ENCODE data around the gene PRR35. TPM values are rescaled to one million over a fixed set of nuclear protein-coding genes. Genes with fewer than 3 reads are reported as not detected.

The PRR35 gene
- total and polyA plus RNA-seq, 4 donors = not detected

DNA sequence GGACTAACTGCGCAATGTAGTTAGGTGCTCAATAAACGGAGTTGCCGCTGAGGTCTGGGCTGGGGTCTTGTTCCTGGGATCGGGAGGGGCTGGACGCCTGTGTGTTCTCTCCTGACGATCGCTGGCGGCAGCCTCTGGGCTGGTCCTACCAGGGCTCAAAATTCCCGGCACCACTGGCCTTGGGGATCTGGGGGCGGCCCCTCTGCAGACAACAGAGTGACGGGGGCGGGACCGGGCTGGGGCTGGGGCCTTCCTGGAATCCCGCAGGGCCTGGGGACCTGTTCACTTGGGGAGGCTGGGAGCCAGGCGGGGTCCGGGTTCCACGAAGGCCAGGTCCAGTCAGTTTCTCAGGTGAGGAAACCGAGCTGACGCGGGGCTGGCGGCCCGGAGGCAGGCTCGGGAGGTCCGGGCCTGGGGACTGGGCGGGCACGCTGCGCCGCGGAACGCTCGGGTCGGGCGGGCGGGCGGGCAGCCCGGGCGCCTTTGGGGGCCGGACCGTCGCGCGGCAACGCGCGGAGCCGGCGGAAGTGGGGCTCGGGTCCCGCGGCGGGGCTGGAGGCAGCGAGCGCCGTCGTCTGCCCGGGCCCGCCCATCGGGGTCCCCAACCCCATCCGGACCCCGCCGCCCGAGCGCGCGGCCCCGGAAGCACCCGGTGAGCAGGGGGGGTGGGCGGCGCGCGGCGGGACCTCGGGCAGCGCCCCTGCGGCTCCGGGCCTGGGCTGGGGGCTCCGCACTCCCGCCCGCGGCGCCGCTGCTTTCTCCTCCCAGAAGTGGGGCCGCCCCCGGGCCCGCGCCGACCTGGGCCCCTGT lies 9.5 kb downstream of the PRR35 start, which contains the start of gene PIGQ:
PIGQ (plus strand) TSS at position 524 of the 810 bp plus-strand sequence. CDS start 4,107 bp downstream, outside the sequence.
- Histone ChIP-seq H3K9me3 (ENCODE audit: control insufficient read depth in 4 of 4, low read length in 3 of 4) (no peaks in the 10 kb centered on the region), H3K27me3 (ENCODE audit: control insufficient read depth in 4 of 4, insufficient read depth in 4 of 4, low read length in 3 of 4) (no peaks in the 10 kb centered on the region), H3K4me1 (ENCODE audit: control insufficient read depth in 4 of 4, insufficient read depth in 4 of 4, low read length in 3 of 4) (peaks cover 5 to 39% (median 14%) of the 10 kb centered on the region in 4 donors), H3K4me3 (ENCODE audit: low read depth in 1 of 3, low read length in 3 of 3) (peak within 1 kb of the TSS; percentile 68 to 95 (median 94)), H3K36me3 (ENCODE audit: control insufficient read depth in 4 of 4, insufficient read depth in 3 of 4, low read depth in 1 of 4, low read length in 3 of 4) (peaks cover 0 to 5% (median under 1%) of the 10 kb centered on the region in 4 donors), H3K9ac (ENCODE audit: low read depth in 1 of 2, low read length in 2 of 2) (peak within 1 kb of the TSS; percentile 22 to 95), H3K27ac (ENCODE audit: low read depth in 1 of 2, low read length in 2 of 2) (peak within 1 kb of the TSS; percentile 10 to 50)
- TF ChIP-seq, protein P1, sequence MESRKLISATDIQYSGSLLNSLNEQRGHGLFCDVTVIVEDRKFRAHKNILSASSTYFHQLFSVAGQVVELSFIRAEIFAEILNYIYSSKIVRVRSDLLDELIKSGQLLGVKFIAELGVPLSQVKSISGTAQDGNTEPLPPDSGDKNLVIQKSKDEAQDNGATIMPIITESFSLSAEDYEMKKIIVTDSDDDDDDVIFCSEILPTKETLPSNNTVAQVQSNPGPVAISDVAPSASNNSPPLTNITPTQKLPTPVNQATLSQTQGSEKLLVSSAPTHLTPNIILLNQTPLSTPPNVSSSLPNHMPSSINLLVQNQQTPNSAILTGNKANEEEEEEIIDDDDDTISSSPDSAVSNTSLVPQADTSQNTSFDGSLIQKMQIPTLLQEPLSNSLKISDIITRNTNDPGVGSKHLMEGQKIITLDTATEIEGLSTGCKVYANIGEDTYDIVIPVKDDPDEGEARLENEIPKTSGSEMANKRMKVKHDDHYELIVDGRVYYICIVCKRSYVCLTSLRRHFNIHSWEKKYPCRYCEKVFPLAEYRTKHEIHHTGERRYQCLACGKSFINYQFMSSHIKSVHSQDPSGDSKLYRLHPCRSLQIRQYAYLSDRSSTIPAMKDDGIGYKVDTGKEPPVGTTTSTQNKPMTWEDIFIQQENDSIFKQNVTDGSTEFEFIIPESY (IDR thresholded peaks at IDR 0.05) = no peak
- TF ChIP-seq EGR1 (IDR thresholded peaks at IDR 0.05; ENCODE audit: low read depth in 2 of 2) (no peak), JUND (IDR thresholded peaks at IDR 0.05) (no peak), FOXA1 (IDR thresholded peaks at IDR 0.05) (no peak), TAF1 (conservative IDR thresholded peaks at IDR 0.05) (no peak), GABPA (IDR thresholded peaks at IDR 0.05 in 1 of 2, conservative IDR thresholded peaks at IDR 0.05 in 1 of 2) (no peak), FOXA2 (IDR thresholded peaks at IDR 0.05) (no peak), HNF4A (conservative IDR thresholded peaks at IDR 0.05) (no peak)
- TF ChIP-seq, protein P2, sequence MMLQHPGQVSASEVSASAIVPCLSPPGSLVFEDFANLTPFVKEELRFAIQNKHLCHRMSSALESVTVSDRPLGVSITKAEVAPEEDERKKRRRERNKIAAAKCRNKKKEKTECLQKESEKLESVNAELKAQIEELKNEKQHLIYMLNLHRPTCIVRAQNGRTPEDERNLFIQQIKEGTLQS (IDR thresholded peaks at IDR 0.05) = no peak
- TF ChIP-seq, protein P3, sequence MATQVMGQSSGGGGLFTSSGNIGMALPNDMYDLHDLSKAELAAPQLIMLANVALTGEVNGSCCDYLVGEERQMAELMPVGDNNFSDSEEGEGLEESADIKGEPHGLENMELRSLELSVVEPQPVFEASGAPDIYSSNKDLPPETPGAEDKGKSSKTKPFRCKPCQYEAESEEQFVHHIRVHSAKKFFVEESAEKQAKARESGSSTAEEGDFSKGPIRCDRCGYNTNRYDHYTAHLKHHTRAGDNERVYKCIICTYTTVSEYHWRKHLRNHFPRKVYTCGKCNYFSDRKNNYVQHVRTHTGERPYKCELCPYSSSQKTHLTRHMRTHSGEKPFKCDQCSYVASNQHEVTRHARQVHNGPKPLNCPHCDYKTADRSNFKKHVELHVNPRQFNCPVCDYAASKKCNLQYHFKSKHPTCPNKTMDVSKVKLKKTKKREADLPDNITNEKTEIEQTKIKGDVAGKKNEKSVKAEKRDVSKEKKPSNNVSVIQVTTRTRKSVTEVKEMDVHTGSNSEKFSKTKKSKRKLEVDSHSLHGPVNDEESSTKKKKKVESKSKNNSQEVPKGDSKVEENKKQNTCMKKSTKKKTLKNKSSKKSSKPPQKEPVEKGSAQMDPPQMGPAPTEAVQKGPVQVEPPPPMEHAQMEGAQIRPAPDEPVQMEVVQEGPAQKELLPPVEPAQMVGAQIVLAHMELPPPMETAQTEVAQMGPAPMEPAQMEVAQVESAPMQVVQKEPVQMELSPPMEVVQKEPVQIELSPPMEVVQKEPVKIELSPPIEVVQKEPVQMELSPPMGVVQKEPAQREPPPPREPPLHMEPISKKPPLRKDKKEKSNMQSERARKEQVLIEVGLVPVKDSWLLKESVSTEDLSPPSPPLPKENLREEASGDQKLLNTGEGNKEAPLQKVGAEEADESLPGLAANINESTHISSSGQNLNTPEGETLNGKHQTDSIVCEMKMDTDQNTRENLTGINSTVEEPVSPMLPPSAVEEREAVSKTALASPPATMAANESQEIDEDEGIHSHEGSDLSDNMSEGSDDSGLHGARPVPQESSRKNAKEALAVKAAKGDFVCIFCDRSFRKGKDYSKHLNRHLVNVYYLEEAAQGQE (IDR thresholded peaks at IDR 0.05) = no peak
- WGBS = 4% methylated on average over 87 of the region's 87 CpGs
- peak; percentile 78 for DNase-seq (ENCODE audit: low spot score)

DNA sequence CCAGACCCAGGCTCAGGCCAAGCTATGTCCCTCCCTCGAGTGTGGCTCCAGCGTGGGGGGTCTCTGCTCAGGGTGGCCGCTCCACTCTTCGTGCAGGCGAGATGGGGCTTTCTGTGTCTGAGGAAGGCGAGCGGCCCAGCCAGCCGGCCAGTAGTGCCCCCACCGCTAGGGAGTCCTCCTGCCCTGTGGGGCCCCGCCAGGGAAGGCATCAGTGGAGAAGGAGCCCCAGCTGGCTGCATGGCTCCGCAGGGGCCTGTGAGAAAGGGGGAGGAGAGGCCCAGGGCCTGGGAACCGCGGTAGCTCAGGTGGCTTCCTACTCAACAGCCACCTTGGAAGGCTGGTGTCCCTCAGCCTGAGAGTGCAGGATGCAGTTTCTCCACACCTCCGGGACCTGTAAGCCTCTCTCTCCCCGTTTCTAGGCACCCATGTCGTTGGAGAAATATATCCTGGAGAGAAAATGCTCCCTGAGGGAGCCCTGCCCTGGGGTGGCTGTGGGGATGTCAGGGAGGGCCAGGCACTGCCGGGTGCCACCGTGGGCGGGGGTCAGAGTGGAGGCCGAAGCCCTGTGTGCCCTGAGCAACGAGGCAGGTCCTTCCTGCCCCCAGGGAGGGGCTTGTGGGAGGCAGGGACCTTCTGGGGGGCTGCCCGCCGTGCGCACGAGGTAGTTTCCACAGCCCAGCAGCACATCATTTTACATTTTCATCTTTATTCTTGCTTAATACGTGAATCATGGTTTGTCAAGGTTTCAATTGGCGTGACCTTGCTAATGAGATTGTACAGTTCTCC lies 12.9 kb downstream of the PRR35 start:
- TF ChIP-seq HNF4A (conservative IDR thresholded peaks at IDR 0.05) (no peak), YY1 (IDR thresholded peaks at IDR 0.05) (no peak), HNF4G (IDR thresholded peaks at IDR 0.05) (no peak), GABPA (IDR thresholded peaks at IDR 0.05 in 1 of 2, conservative IDR thresholded peaks at IDR 0.05 in 1 of 2) (no peak), EGR1 (IDR thresholded peaks at IDR 0.05; ENCODE audit: low read depth in 2 of 2) (no peak), TAF1 (conservative IDR thresholded peaks at IDR 0.05) (no peak), NR2F2 (IDR thresholded peaks at IDR 0.05) (no peak), RXRA (IDR thresholded peaks at IDR 0.05) (no peak)
- TF ChIP-seq, protein P1 (IDR thresholded peaks at IDR 0.05) = no peak
- TF ChIP-seq, protein P4, sequence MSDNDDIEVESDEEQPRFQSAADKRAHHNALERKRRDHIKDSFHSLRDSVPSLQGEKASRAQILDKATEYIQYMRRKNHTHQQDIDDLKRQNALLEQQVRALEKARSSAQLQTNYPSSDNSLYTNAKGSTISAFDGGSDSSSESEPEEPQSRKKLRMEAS (IDR thresholded peaks at IDR 0.05) = no peak
- TF ChIP-seq, protein P3 (IDR thresholded peaks at IDR 0.05) = no peak
- Histone ChIP-seq H3K4me3 (ENCODE audit: low read depth in 1 of 3, low read length in 3 of 3) (no peak overlapping the region), H3K27ac (ENCODE audit: low read depth in 1 of 2, low read length in 2 of 2) (no peak overlapping the region), H3K4me1 (ENCODE audit: control insufficient read depth in 4 of 4, insufficient read depth in 4 of 4, low read length in 3 of 4) (peaks cover 5 to 34% (median 16%) of the 10 kb centered on the region in 4 donors), H3K9ac (ENCODE audit: low read depth in 1 of 2, low read length in 2 of 2) (no peak overlapping the region), H3K9me3 (ENCODE audit: control insufficient read depth in 4 of 4, low read length in 3 of 4) (no peaks in the 10 kb centered on the region), H3K36me3 (ENCODE audit: control insufficient read depth in 4 of 4, insufficient read depth in 3 of 4, low read depth in 1 of 4, low read length in 3 of 4) (peaks cover 0 to 7% (median under 1%) of the 10 kb centered on the region in 4 donors), H3K27me3 (ENCODE audit: control insufficient read depth in 4 of 4, insufficient read depth in 4 of 4, low read length in 3 of 4) (no peaks in the 10 kb centered on the region)
- no peak for DNase-seq (ENCODE audit: low spot score)
- 90% methylated on average over 27 of the region's 27 CpGs for WGBS
